NCI-H1105 treated with DMSO at 0.1 percent for 48 hours (cell line): ENCODE measurements around the gene GRID1.

Experiments
- DNase-seq: peaks from one replicate; lab custom pipeline; 2025; lab: John Stamatoyannopoulos, UW

The GRID1 gene

DNA sequence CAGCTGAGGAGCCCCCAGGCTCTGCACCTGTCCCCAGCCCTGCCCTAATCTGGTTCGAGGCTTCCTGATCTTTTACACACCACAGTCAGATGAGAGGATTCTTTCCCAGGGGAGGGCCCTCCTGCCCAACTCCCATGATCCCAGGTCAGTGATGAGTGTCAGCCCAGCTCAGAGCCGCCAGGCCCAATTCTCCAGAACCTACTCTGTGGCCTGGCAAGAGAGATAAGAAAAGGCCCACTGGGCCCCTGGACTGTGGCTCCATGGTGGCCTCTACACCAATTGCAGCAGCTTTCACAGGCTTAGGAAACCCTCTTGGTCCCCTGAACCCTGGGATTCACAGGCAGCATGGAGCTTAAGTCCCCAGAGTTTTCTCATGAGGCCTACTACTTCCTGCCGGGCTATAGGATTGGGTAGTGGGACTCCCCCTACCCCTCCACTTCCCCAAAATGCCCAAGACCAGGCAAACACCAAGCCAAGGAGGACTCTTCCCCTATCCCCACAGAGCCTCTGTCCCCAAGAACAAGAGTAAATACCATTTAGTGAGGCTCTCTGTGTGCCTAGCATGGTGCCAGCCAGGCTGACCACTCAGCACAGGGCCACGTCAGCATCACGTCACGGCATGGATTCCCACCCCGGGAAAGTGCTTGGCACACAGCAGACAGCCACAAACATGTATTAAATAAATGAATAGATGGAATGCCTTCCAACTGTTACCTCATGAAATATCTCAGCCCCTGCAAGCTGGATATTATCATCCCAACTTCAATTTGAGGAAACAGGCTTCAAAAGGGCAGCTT is 100.0 kb downstream of the GRID1 start:
- DNase-seq: no peak

GRCh38 chr10:86265895-86266259 is 100.7 kb downstream of the GRID1 start:
- no peak for DNase-seq

DNA sequence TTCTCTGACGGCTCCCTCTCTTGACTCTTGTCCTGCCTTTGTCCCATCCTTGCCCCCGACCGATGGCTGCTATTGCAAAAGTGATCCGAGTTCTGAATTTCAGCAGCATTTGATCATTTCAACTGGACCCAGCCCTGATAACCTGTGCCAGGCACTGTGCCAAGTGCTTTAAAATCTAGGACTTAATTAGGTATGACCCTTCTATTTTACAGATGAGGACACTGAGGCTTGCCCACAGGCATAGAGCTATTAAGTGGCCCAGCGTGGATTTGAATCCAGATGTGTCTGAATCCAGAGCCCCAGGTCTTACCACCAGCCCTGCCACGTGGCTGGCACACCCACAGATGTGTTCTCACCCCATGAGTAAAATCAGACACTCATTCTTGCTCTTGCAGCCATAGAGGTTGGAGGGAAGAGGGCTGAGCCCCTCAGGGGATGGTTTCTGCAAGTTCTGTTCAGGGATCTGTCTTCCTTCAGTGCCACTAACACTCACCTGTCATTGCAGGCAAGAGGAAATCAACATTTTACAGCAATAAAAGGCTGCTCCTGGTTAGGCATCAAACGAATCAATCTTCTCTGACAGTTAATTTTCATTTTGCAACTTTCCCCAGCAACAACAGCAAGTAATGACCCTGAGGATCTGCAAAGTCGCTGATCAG is 101.2 kb downstream of the GRID1 start:
- DNase-seq: no peak

- DNase-seq: no peak
Observed at GRCh38 chr10:86264481-86265231, 101.9 kb downstream of the GRID1 start.

DNA sequence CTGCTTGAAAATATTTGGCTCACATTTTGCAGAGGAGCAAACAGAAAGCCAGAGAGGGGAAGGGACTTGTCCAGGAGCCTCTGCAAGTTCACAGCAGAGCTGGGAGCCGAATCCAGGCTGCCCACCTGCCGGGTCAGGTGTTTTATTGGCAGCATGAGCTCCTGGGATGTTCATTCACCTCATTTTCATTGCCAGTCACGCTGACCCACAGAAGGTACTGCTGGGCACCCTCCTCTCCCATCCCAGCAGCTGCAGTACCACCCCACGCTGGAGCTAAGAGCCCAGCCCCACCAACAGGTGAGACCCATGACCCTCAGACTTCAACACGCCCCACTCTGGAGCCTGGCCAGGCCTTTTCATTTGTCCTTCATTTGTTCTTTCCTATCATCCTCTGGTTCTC is 102.7 kb downstream of the GRID1 start:
- no peak for DNase-seq

GRCh38 chr10:86263209-86263608 is 103.4 kb downstream of the GRID1 start:
- no peak for DNase-seq

GRCh38 chr10:86262688-86263181 is 103.9 kb downstream of the GRID1 start:
- DNase-seq: no peak

DNA sequence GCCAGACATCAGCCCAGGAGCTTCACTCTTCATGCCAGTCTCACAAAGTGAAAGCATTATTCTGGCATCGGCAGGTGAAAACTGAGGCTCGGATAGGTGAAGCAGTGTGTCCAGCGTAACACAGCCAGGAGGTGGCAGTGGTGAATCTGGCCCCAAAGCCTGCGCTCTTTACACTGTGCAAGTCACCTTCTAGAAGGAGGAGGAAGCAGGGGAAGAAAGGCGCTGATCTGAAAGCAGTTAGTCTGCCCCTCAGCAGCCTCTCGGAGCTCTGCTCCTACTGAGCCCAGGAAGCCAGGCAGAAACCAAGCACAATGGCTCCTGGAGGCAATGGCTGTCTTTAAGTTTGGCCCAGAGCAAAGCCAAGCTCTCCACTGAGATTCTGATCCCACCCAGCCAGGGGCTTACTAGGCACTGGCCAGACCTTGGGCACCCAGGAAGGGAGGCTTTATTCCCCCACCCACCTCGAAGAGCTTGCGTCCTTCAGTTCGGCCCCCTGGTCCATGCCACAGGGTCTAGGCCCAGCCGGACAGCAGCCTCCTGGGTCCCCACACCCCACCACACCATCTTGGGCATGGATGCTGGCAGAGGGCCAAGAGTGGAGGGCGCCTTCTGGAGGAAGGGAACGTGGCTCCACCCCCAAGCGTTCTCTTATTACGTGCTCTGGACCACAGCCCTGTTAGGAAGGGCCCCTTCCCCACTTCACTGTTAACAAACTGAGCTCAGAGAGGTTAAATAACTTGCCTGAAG is 104.5 kb downstream of the GRID1 start:
- no peak for DNase-seq

- no peak for DNase-seq
Observed at GRCh38 chr10:86261470-86261869, 105.1 kb downstream of the GRID1 start.

DNA sequence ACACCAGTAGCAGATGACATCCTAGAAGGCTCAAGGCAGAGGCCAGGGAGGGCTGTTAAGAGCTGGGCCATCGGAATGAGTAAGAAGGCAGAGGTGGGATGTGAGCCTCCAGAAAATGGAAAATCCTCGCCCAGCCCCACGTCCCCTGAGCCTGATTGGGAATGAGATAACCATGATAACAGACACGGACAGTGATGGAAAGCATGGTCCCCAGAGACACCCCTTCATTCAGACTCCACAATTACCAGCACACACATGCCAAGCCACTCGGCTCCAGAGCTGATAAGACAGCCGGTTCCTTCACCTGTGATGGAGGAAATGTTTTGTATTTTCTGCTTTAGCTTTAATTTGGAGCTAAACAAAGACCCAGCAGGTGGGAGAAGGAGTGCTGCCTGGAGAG is 106.0 kb downstream of the GRID1 start:
- no peak for DNase-seq

DNA sequence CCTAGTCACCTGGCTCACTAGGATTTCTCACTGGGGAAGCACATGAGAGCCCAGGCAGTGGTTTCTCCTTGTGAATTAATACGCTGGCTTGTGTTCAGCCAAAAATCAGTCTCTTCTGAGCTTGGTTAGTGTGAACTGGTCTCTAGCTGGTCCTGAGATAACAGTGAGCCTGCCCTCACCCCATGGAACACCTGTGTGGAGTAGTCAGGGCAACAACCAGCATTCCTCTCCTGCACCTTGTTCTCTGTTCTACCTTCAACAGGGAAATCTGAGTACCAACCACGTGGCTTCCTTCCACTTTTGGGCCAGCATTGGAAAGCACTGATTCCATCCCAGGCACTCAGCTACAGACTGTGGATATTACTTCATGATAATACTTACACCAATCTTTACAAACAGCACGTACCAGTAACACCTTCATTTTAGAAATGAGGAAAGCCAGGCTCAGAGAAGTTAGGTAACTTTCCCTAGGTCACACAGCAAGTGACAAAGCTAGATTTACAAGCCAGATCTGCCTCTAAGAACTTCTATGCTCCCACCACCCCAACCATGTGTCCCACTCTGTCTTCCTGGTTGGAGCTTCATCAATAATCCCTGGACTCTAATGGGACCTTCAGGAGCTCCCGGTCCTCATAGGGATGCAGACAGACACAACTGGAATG is 106.6 kb downstream of the GRID1 start:
- no peak for DNase-seq

DNA sequence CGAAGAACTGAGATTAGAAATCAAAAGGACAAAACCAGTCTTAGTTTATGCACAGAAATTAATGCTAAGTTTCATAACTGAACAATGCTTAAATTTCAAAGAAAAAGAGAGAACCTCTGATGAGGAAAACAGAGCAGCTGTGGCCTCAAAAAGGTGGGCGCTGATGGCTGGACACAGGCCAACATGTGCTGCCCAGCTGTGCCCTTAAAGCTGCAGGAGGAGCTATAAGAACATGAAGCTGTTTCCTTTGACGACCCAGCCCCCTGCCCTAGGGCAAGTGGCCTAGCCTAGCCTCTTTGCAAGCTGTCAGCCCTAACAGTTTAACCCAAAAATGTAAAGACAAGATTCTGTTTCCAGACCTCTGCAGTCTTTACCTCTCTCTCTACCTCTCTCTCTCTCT is 107.7 kb downstream of the GRID1 start:
- DNase-seq: no peak

GRCh38 chr10:86258499-86258898 is 108.1 kb downstream of the GRID1 start:
- DNase-seq: no peak

- DNase-seq: no peak
Observed at GRCh38 chr10:86257683-86258082, 108.9 kb downstream of the GRID1 start.

DNA sequence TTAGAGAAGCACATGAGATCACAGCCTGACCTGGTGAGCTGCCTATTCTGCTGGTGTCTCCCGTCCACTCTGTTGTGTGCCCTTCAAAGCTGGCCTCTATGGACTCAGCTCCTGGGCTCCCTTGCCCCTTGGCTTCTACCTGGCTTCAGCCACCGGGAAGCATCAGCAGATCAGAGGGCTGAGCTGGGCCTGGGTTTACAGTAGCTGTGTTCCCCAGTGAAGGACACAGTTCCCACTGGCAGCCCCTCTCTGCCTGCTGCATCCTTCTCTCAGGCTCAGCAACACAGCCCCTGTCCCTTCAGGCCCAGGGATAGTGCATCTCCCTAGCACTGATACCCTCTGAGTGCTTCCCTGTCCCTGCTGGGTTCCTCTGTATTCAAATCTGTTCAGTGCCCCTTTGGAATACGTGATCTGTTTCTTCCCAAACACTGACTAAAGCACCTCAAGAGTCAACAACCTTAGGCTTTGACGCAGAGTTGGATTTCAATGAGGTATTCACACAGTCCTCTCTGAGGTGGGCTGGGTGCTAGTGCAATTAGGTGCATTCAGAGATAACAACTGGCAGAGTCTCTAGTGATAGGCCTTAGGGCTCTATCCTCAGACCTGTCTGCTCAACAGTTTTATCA is 109.8 kb downstream of the GRID1 start:
- no peak for DNase-seq

DNA sequence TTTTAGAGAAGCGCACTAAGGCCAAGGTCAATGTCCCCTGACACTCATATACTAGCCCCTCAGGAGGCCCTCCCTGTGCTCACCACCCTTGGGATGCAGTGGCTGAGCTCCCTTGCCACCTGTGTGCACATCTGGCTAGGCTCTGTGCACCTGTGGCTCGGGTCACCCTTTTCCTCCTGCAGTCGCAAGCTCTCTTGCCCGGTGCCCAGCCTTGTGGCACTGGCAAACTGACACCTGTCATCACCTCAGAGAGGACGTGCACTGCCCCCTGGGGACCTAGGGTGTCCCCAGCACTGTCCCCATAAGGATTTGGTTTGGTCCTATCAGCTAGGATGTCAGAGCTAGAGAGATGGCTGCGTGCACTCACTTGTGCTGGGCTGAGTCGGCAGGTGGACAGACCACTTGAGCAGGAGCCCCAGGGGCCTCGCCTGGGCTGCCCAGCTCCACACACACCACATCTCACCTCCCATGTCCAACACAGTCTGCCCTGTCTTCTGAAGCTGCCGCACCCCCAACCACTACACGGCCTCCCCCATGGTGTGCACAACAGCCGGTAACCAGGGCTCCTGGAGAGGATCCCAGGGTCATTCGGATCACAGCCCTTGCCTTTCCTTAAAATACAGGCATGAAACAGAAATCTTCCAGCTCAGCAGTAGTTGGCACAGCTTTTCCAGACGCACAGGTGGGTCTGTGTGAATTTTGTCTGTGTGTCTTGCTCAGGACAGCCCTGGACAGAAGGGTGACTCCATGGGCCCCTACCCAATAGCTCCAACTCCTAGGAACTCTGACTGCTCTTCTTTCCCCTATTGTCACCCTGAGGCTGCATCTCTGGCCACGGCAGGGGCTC is 111.0 kb downstream of the GRID1 start:
- no peak for DNase-seq

GRCh38 chr10:86254526-86255174 is 111.9 kb downstream of the GRID1 start:
- no peak for DNase-seq

DNA sequence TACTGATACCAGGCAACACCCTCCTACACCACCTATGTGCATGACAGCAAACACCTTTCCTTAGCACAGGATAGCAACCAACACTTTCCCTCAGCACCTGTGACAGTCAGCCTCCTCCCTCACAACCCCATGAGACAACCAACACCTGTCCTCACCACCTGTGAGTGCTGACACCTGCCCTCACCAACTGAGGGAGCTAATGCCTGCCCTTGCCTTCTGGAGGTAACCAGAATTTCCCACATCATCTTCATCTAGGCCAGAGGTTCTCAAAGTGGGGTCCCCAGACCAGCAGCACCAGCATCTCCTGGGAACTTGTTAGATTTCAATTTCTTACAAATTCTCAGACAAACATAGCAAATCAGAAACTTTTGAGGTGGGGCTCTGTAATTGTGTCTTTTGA is 112.5 kb downstream of the GRID1 start:
- no peak for DNase-seq
